H54 (cell line): ENCODE measurements around the gene CASP3.

Experiments used
- DNase-seq: peaks from one replicate; pipeline ENCODE4 v3.0.0; 2011; ENCODE audit warnings: low spot score, mixed read lengths; ENCODE audit not compliant: insufficient read length
- FAIRE-seq: peaks from 3 replicates; lab custom pipeline; 2011; peaks lifted over from hg19 to GRCh38; lab: Jason Lieb, UNC
- POLR2A ChIP-seq: IDR thresholded peaks from 2 replicates; pipeline ENCODE4 v1.6.1; 2011; ENCODE audit warnings: low read depth, mild to moderate bottlenecking, low read length

Gene CASP3

GRCh38 chr4:184651899-184652298 is 2.7 kb upstream of the CASP3 start:
- no peak for FAIRE-seq
- no peak for TF ChIP-seq POLR2A
- no peak for DNase-seq

DNA sequence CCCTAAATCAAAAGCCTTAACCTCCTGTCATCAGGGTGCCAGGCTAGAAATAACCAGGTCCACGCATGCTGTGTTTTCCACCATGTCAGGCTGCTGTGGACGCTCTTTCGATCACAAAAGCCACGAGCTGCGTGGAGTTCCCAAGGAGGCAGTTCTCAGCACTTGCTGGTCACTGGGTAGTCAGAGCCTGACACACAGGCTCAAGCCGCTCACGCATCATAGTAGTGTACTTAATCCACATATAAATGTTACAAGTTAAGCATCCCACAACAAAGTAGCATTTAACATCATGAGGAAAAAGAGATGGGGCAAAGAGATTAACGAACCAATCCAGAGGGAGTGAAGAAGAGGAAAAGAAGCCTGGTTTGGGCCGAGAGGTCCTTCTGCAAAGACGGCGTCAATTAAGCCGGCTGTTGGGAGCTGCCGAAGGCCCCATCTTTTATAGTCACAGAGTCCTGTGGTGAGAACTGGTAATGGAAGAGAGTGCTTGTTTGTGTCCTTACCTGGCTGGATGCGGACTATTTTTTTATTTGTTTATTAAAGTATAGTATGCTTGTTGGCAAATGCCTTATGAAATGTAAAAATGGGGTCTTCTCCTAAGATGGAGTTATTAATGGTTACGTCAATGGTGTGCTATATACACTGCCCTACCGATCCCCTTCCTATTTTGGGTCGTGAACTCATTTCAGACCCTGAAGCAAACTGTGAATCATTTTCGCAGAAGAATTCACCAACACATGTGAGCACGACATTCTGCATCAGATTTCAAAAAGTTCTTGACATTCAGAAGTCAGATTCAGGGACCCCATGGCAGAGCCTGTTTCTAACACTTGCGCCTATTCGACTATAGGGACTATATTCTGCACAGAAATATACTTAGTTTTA is 966 bp upstream of the CASP3 start:
- no peak for TF ChIP-seq POLR2A
- DNase-seq (no peak), FAIRE-seq (no peak)

DNA sequence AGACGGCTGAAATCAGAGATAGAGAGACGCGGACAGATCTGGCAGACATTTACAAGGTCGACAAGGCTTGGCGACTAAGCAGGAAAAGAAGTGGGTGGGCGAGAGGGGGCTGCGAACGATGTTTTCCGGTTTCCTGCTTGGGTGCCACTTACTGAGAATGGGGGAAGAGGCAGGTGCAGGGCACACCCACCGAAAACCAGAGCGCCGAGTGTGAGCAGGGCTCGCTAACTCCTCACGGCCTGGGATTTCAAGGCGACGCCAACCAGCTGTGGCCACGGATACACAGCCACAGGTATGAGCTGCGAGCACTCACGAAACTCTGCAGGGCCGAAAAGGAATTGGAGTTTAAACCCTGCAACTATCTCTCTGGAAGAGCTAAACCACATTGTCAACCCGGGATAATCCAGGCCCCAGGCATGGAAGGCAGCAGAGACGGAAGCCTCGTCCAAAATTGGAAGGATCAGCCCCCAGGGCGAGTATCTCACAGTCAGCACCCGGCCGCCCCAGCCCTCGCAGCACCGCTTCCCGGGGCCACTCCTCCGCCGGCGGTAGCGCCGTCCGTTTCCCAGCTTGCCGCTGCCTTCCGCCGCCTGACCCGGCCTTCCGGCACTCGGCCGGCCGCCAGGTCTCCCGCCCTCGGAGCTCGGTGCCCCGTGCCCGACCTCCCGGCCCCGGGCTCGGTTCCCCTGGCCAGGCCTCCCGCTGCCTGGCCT is 778 bp downstream of the CASP3 start:
- FAIRE-seq (no peak), DNase-seq (no peak)

DNA sequence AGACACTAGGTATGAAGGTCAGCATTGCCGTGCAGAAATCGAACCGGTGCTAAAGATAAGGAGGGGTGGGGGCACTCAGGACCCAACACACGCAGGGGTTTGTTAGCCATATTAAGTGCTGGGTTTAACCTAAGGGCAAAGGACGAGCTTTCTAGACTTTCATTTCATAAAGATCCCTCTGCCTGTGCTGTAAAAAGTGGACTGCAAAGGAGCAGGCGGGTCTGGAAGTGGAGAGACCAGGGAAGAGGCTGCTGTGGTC is 1.3 kb downstream of the CASP3 start:
- no peak for TF ChIP-seq POLR2A
- FAIRE-seq (no peak), DNase-seq (no peak)

More for the DNA sequence above, 778 bp downstream of the CASP3 start:
- 0 out of 2 replicates have a peak, but pooled peaks have one; percentile 7 for TF ChIP-seq POLR2A

DNA sequence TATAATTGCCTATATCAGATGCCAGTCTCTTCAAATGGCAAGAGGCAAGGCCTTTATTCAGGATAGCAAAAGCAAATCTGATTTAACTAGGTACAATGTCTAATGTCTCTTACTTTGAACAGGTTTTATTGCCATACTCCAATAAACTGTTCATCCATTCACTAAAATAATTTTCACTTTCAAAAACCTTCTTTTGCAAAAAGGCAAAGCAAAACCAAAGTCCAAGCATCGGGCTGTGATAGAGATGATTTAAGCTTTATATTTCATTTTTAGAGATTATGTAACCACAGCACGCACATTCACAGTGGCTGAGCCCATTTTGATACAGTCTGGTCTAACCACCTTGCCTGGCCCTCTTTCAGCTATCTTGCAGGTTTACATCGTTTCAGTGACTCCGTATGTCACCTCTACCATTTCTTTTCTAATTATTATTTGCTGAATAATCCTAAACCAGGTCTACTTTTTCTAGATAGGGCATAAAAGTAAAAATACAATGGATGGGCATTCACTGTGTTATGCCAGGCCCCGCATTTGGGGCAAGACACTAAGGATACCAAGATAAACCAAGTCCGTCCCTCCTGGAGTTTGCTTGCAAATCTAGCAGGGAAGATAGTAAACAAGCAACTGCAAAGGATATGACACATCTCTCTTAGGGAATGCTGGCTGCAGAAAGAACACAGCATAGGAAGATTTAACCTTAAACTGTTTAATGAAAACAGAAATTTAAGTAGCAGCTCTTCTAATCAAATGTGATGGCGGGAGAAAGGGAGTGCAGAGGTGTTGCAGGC is 1.8 kb downstream of the CASP3 start:
- DNase-seq, result no peak
- TF ChIP-seq POLR2A, result no peak
- no peak for FAIRE-seq

DNA sequence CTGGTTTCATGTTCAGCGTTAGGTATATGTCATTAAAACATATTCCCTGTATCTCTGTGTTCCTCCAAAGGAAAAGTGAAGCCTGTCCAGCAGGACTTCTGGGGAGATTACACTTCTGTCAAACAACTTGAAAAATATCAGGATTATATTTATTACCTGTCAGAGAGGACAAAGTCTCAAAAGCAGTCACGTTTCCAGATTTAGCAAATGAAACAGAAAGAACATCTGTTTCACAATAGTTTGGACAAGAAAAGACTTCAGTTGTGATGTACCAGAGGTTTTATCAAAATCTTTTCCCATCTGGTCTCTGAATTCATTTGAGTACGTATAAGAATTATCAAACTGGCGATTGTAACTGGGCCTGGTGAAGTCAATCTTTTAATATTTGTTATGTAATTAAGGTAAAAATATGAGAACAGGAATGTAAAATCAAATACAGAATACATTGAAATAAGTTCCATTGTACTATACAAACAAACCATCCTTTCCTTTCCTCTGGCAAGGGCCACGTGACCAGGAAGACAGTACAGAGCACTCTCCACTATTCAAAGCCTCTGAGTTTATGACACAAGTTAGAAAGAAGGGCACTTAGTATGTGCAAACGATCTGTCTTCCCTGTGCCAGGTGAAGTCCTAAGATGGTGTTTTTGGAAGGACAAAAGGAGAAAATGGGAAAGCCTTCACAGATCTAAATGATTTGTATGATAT is 3.2 kb downstream of the CASP3 start:
- no peak for TF ChIP-seq POLR2A
- FAIRE-seq (no peak), DNase-seq (no peak)

DNA sequence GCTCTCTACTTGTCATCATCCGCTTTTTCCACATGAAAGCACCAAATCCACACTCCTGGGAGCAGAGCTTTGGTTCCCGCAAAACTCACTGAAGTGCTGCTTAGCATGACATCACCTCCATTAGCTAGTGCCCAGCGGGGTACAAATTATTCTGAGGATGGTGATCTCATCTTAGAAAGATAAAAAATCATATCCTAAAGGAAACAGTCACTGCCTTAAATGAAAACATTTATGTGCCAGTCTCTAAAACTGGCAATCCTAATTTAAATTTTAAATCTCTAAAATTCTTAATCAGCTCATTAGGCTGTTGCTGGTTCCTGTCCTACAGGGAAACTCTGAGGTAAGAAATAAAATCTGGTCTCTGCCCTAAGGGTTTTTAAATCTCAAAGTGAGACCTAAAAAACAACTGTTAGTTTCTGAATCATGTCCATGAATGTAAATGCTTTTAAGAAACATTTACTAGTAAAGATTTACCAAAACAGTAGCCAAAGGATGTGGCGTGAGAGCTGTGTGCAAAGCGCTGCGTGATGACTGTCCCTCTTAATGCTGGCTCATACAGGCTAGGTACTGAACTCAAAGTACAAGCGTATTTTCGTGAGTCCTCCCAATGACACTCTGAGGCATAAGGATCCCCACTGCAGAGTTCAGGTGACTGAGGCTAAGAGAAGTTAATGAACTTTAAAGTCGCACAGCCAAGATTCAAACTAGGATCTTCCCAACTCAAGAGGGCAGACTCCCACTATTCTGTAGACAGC is 4.5 kb downstream of the CASP3 start:
- TF ChIP-seq POLR2A, result no peak
- DNase-seq (no peak), FAIRE-seq (no peak)

- TF ChIP-seq POLR2A, result no peak
- FAIRE-seq (no peak), DNase-seq (no peak)
Measured at GRCh38 chr4:184643731-184644130, 5.5 kb downstream of the CASP3 start.

DNA sequence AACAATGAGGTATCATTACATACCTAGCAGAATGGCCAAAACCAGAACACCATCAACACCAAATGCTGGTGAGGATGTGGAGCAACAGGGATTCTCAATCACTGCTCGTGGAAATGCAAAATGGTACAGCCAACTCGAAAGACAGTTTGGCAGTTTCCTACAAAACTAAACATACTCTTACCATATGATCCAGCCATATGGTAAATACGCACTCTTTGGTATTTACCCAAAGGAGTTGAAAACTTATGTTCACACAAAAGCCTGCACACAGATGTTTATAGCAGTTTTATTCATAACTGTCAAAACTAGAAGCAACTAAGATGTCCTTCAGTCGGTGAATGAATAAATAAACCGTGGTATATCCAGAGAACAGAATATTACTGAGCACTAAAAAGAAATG is 7.8 kb downstream of the CASP3 start:
- no peak for FAIRE-seq
- no peak for DNase-seq
- TF ChIP-seq POLR2A, result no peak

DNA sequence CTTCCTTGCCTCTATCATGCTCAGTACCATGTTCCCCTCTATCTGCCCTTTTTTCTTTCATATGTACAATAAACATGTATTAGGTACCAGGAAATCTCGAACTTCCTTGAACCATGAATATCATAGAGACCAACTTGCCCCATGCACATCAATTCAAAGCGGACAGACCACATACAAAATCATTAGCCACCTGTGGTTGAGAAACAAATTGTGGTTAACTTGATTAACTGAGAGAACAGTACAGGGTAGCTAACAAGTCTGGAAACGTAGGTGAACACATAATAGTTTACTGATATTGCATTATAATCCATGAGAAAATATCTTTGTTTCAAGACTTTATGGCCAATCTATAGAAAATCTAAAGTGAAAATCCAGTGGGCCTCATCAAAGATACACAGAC is 8.2 kb downstream of the CASP3 start:
- TF ChIP-seq POLR2A, result no peak
- FAIRE-seq, result no peak
- no peak for DNase-seq

GRCh38 chr4:184636897-184637296 is 12.3 kb downstream of the CASP3 start:
- FAIRE-seq (no peak), DNase-seq (no peak)
- no peak for TF ChIP-seq POLR2A

GRCh38 chr4:184636144-184636543 is 13.1 kb downstream of the CASP3 start:
- TF ChIP-seq POLR2A, result no peak
- DNase-seq (no peak), FAIRE-seq (no peak)

DNA sequence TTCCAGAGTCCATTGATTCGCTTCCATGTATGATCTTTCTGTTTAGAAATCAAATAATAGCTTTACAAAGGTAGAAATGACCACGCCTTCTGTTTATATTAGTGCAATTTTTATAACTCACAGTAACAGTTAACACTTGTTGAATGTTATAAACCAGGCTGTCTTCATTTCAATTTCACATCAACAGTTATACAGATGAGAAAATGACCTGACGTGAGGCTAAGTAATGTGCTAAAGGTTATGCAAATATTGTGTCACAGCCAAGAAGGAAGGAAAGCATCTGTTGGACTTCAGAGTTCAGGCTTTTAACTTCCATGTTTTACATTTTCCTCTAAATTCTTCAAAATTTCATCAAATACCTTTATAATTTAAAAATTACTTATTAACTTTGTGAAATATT is 13.9 kb downstream of the CASP3 start:
- FAIRE-seq, result no peak
- no peak for TF ChIP-seq POLR2A

GRCh38 chr4:184632842-184633241 is 16.4 kb downstream of the CASP3 start:
- FAIRE-seq (no peak), DNase-seq (no peak)
- no peak for TF ChIP-seq POLR2A

More for the DNA sequence above, 13.9 kb downstream of the CASP3 start:
- no peak for DNase-seq
